H9 (cell line): ENCODE measurements around the gene AKT3. TPM values are rescaled to one million over a fixed set of nuclear protein-coding genes. Genes with fewer than 3 reads are reported as not detected.

Source experiments
- DNase-seq: peaks from one replicate; pipeline ENCODE4 v3.0.0-alpha.2; 2017
- H2AFZ ChIP-seq: one replicate; pipeline ENCODE4 v1.6.1; 2013; ENCODE audit warnings: mild to moderate bottlenecking, low read length, control low read depth, moderate library complexity
- H2AK5ac ChIP-seq: 2 replicates; pipeline ENCODE4 v1.6.1; 2013; ENCODE audit warnings: low read length, control low read depth, mixed read lengths; ENCODE audit not compliant: insufficient read length
- H2BK120ac ChIP-seq: one replicate; pipeline ENCODE4 v1.6.1; 2013; ENCODE audit warnings: low read depth, mild to moderate bottlenecking, low read length, control low read depth, inconsistent platforms; ENCODE audit not compliant: poor library complexity, severe bottlenecking
- H2BK12ac ChIP-seq: 2 replicates; pipeline ENCODE4 v1.6.1; 2013; ENCODE audit warnings: low read length, control low read depth, mixed read lengths, low read depth; ENCODE audit not compliant: insufficient read length
- H2BK15ac ChIP-seq: 2 replicates; pipeline ENCODE4 v1.6.1; 2013; ENCODE audit warnings: low read depth, low read length, control low read depth
- H2BK20ac ChIP-seq: one replicate; pipeline ENCODE4 v1.6.1; 2013; ENCODE audit warnings: low read depth, mild to moderate bottlenecking, low read length, control low read depth, inconsistent platforms; ENCODE audit not compliant: poor library complexity, severe bottlenecking
- H2BK5ac ChIP-seq: 2 replicates; pipeline ENCODE4 v1.6.1; 2013; ENCODE audit warnings: low read length, control low read depth, mixed read lengths; ENCODE audit not compliant: insufficient read length
- H3K14ac ChIP-seq: 2 replicates; pipeline ENCODE4 v1.6.1; 2013; ENCODE audit warnings: low read length, control low read depth; ENCODE audit not compliant: insufficient read depth
- H3K18ac ChIP-seq: 2 replicates; pipeline ENCODE4 v1.6.1; 2013; ENCODE audit warnings: low read depth, mild to moderate bottlenecking, mixed read lengths, low read length, control low read depth; ENCODE audit not compliant: insufficient read length
- H3K23ac ChIP-seq: 2 replicates; pipeline ENCODE4 v1.6.1; 2013; ENCODE audit warnings: low read length, control low read depth, mixed read lengths, low read depth; ENCODE audit not compliant: insufficient read length
- H3K23me2 ChIP-seq: 2 replicates; pipeline ENCODE4 v1.6.1; 2013; ENCODE audit warnings: low read depth, mild to moderate bottlenecking, mixed read lengths, low read length, control low read depth; ENCODE audit not compliant: insufficient read length, poor library complexity, severe bottlenecking
- H3K27ac ChIP-seq: 2 replicates; pipeline ENCODE4 v1.5.1; 2013; ENCODE audit warnings: low read length, control low read depth, mixed read lengths, low read depth; ENCODE audit not compliant: insufficient read length
- H3K27me3 ChIP-seq: 2 replicates; pipeline ENCODE4 v1.6.1; 2013; ENCODE audit warnings: low read length, control low read depth, inconsistent platforms; ENCODE audit not compliant: insufficient read depth
- H3K4ac ChIP-seq: 2 replicates; pipeline ENCODE4 v1.6.1; 2013; ENCODE audit warnings: low read depth, mild to moderate bottlenecking, control low read depth, inconsistent platforms, low read length, moderate library complexity
- H3K4me1 ChIP-seq: 2 replicates; pipeline ENCODE4 v1.6.1; 2013; ENCODE audit warnings: low read length, control low read depth, inconsistent platforms; ENCODE audit not compliant: insufficient read depth
- H3K4me2 ChIP-seq: 2 replicates; pipeline ENCODE4 v1.6.1; 2013; ENCODE audit warnings: low read length, control low read depth, mixed read lengths; ENCODE audit not compliant: insufficient read length, insufficient read depth
- H3K56ac ChIP-seq: 2 replicates; pipeline ENCODE4 v1.6.1; 2013; ENCODE audit warnings: low read depth, mild to moderate bottlenecking, mixed read lengths, low read length, control low read depth; ENCODE audit not compliant: insufficient read length
- H3K79me1 ChIP-seq: 2 replicates; pipeline ENCODE4 v1.6.1; 2013; ENCODE audit warnings: low read depth, mild to moderate bottlenecking, moderate library complexity, low read length, control low read depth, inconsistent platforms; ENCODE audit not compliant: insufficient read depth, poor library complexity, severe bottlenecking
- H3K79me2 ChIP-seq: 2 replicates; pipeline ENCODE4 v1.6.1; 2013; ENCODE audit warnings: low read length, control low read depth, inconsistent platforms; ENCODE audit not compliant: insufficient read depth
- H3K9ac ChIP-seq: 2 replicates; pipeline ENCODE4 v1.6.1; 2013; ENCODE audit warnings: low read length, control low read depth, mixed read lengths; ENCODE audit not compliant: insufficient read length; ENCODE audit errors: extremely low read depth
- H3K9me3 ChIP-seq: one replicate; pipeline ENCODE4 v1.6.1; 2013; ENCODE audit warnings: low read depth, low read length, inconsistent platforms; ENCODE audit not compliant: control insufficient read depth
- H3T11ph ChIP-seq: one replicate; pipeline ENCODE4 v1.6.1; 2013; ENCODE audit warnings: mild to moderate bottlenecking, low read length, control low read depth, inconsistent platforms
- H4K20me1 ChIP-seq: one replicate; pipeline ENCODE4 v1.6.1; 2013; ENCODE audit not compliant: control insufficient read depth, insufficient read length, insufficient read depth
- H4K5ac ChIP-seq: 2 replicates; pipeline ENCODE4 v1.6.1; 2013; ENCODE audit warnings: low read depth, mild to moderate bottlenecking, mixed read lengths, low read length, control low read depth; ENCODE audit not compliant: insufficient read length
- H4K8ac ChIP-seq: replicated peaks from 2 replicates; pipeline ENCODE4 v1.6.1; 2013; ENCODE audit warnings: low read length, control low read depth, mixed read lengths, low read depth; ENCODE audit not compliant: insufficient read length
- H4K91ac ChIP-seq: 2 replicates; pipeline ENCODE4 v1.6.1; 2013; ENCODE audit warnings: low read depth, mild to moderate bottlenecking, moderate library complexity, mixed read lengths, low read length, control low read depth; ENCODE audit not compliant: insufficient read length
- H3K27ac Mint-ChIP-seq, 3 experiments: 2 replicates in 2 of 3; 3 replicates in 1 of 3; pipeline ENCODE4 v1.8.0; 2020 to 2021; ENCODE audit warnings: mixed read lengths in 3 of 3, mild to moderate bottlenecking in 1 of 3, moderate library complexity in 1 of 3
- H3K27me3 Mint-ChIP-seq: 2 replicates; pipeline ENCODE4 v1.8.0; 2021; ENCODE audit warnings: low read depth, mild to moderate bottlenecking, moderate library complexity, mixed read lengths
- H3K36me3 Mint-ChIP-seq, 3 experiments: 2 replicates in 2 of 3; 3 replicates in 1 of 3; pipeline ENCODE4 v1.8.0; 2020 to 2021; ENCODE audit warnings: low read depth in 3 of 3, mixed read lengths in 3 of 3; ENCODE audit not compliant: insufficient read depth in 1 of 3
- H3K4me1 Mint-ChIP-seq, 2 experiments: 2 replicates each; pipeline ENCODE4 v1.8.0; 2020; ENCODE audit warnings: mixed read lengths in 2 of 2
- H3K4me3 Mint-ChIP-seq, 2 experiments: 2 replicates in 1 of 2; 3 replicates in 1 of 2; pipeline ENCODE4 v1.8.0; 2020 to 2021; ENCODE audit warnings: mild to moderate bottlenecking in 2 of 2, mixed read lengths in 2 of 2, moderate library complexity in 1 of 2
- H3K9me3 Mint-ChIP-seq, 2 experiments: 2 replicates in 1 of 2; 3 replicates in 1 of 2; pipeline ENCODE4 v1.8.0; 2020; ENCODE audit warnings: mild to moderate bottlenecking in 2 of 2, mixed read lengths in 2 of 2, moderate library complexity in 1 of 2
- WGBS: extraction: QIAGEN DNeasy Blood & Tissue Kit; methylation state at CpG from one replicate; pipeline ENCODE4 v1.1.7; 2013; ENCODE audit warnings: missing lambda C conversion rate, low lambda C conversion rate, mixed read lengths; ENCODE audit not compliant: insufficient read length; ENCODE audit errors: extremely low coverage; 5-methylcytosine and 5-hydroxymethylcytosine counted together
- total RNA-seq: library from RNA; stranded (reverse); gene quantifications from 2 replicates; pipeline ENCODE4 v1.2.1, GENCODE V29; 2021
- TF ChIP-seq, protein P1 (sequence below): fragments of 200-600 bp; sonication (generic); conservative IDR thresholded peaks from 3 replicates; pipeline ENCODE4 v1.8.0; 2021; ENCODE audit warnings: antibody characterized with exemption, mild to moderate bottlenecking

The AKT3 gene
- total RNA-seq, 1 experiment from 2014 or later = 27.8 TPM

DNA sequence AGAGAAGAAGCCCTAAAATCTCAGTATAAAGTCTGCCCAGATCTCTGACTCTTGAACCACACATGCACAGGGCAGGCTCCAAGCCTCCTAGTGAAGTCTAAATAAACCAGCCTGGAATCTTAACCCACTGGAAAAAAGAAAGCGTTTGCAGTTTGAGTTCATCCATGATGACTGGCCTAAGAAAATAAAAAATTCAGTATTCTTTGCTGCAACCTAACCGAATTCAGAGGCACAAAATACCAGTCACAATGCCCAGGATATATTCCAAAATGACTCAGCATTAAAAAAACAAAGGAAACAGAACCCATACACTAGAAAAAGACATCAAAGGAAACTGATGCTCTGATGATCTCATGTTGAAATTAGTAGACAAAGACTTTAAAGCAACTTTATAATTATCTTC is 325.0 kb downstream of the AKT3 start:
- no peak overlapping the region for H3K23ac ChIP-seq
- no peaks in the 10 kb centered on the region for H3K79me1 ChIP-seq
- H3K27me3 Mint-ChIP-seq = no peaks in the 10 kb centered on the region
- H3K4me2 ChIP-seq = no peak overlapping the region
- no peak overlapping the region for H3T11ph ChIP-seq
- peaks cover 1 to 4% (median 4%) of the 10 kb centered on the region in 3 experiments; a peak in 4 of 7 replicates for H3K36me3 Mint-ChIP-seq
- H2BK12ac ChIP-seq = no peak overlapping the region
- no peak overlapping the region for H3K9ac ChIP-seq
- no peak overlapping the region for H3K56ac ChIP-seq
- H3K27ac Mint-ChIP-seq = no peak overlapping the region; a peak in 2 of 7 replicates
- no peaks in the 10 kb centered on the region for H3K9me3 ChIP-seq
- H3K9me3 Mint-ChIP-seq = peaks cover 2 to 3% of the 10 kb centered on the region in 2 experiments; a peak in 3 of 5 replicates
- TF ChIP-seq, protein P1, sequence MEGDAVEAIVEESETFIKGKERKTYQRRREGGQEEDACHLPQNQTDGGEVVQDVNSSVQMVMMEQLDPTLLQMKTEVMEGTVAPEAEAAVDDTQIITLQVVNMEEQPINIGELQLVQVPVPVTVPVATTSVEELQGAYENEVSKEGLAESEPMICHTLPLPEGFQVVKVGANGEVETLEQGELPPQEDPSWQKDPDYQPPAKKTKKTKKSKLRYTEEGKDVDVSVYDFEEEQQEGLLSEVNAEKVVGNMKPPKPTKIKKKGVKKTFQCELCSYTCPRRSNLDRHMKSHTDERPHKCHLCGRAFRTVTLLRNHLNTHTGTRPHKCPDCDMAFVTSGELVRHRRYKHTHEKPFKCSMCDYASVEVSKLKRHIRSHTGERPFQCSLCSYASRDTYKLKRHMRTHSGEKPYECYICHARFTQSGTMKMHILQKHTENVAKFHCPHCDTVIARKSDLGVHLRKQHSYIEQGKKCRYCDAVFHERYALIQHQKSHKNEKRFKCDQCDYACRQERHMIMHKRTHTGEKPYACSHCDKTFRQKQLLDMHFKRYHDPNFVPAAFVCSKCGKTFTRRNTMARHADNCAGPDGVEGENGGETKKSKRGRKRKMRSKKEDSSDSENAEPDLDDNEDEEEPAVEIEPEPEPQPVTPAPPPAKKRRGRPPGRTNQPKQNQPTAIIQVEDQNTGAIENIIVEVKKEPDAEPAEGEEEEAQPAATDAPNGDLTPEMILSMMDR = no peak
- H4K8ac ChIP-seq = no peak overlapping the region
- H3K23me2 ChIP-seq = no peaks in the 10 kb centered on the region
- H3K27me3 ChIP-seq = no peaks in the 10 kb centered on the region
- no peak overlapping the region for H2BK5ac ChIP-seq
- no peak overlapping the region for H3K4me3 Mint-ChIP-seq
- no peak overlapping the region for H3K14ac ChIP-seq
- H4K91ac ChIP-seq = no peak overlapping the region
- H2AK5ac ChIP-seq = no peak overlapping the region
- no peak overlapping the region for H2BK120ac ChIP-seq
- no peak overlapping the region for H3K18ac ChIP-seq
- no peaks in the 10 kb centered on the region; the same call in 1 of the 2 replicates for H3K4me1 ChIP-seq
- H2BK15ac ChIP-seq = no peak overlapping the region
- peaks cover 7 to 13% of the 10 kb centered on the region in 2 experiments; a peak in 3 of 4 replicates for H3K4me1 Mint-ChIP-seq
- H3K27ac ChIP-seq = no peak overlapping the region
- no peak overlapping the region for H4K5ac ChIP-seq
- H3K79me2 ChIP-seq = no peaks in the 10 kb centered on the region
- H2AFZ ChIP-seq = no peak overlapping the region
- no peak overlapping the region for H2BK20ac ChIP-seq
- WGBS = no CpG with 5 or more reads among the region's 2 CpGs
- no peak for DNase-seq
- H3K4ac ChIP-seq = no peak overlapping the region
- no peaks in the 10 kb centered on the region for H4K20me1 ChIP-seq
